HEK293 (cell line): ENCODE data around the gene LMO1.

Experiments used
- CTCF ChIA-PET: fragments of 350-600 bp; formaldehyde crosslinking; extraction: SDS; loops from one replicate; lab custom pipeline; 2021; ENCODE audit warnings: antibody characterized with exemption; lab: Yijun Ruan, JAX
- POLR2A ChIA-PET: fragments of 300-600 bp; formaldehyde crosslinking; extraction: SDS; loops from one replicate; lab custom pipeline; 2020; ENCODE audit warnings: antibody characterized with exemption, inconsistent platforms; lab: Yijun Ruan, JAX
- H3K27ac ChIP-seq: fragments of 200-500 bp; sonication (Bioruptor generic); 2 replicates; pipeline ENCODE4 v1.5.1; 2014; ENCODE audit warnings: low read depth, low read length, control low read depth, inconsistent platforms; ENCODE audit errors: extremely low read depth
- H3K36me3 ChIP-seq, 2 experiments: fragments of 200-500 bp in 1 of 2; sonication (Bioruptor generic) in 1 of 2; 1 replicate in 1 of 2; 2 replicates in 1 of 2; pipeline ENCODE4 v1.5.1; 2014 to 2017; ENCODE audit warnings: inconsistent platforms in 2 of 2, low read length in 2 of 2; ENCODE audit not compliant: control insufficient read depth in 2 of 2, insufficient read depth in 1 of 2
- H3K4me1 ChIP-seq: fragments of 200-500 bp; sonication (Bioruptor generic); 2 replicates; pipeline ENCODE4 v1.5.1; 2014; ENCODE audit warnings: mild to moderate bottlenecking, low read length, inconsistent platforms; ENCODE audit not compliant: control insufficient read depth, insufficient read depth
- H3K4me3 ChIP-seq: 2 replicates; pipeline ENCODE4 v1.5.1; 2011; ENCODE audit warnings: low read depth, mild to moderate bottlenecking, control low read depth, low read length, moderate library complexity
- H3K9me3 ChIP-seq: fragments of 200-500 bp; sonication (Bioruptor generic); 2 replicates; pipeline ENCODE4 v1.5.1; 2014; ENCODE audit warnings: low read depth, low read length, inconsistent platforms; ENCODE audit not compliant: control insufficient read depth, insufficient read depth
- AEBP2 ChIP-seq: fragments of 450-650 bp; formaldehyde crosslinking; IDR thresholded peaks from 2 replicates; pipeline ENCODE4 v1.5.1; 2016; ENCODE audit warnings: missing biosample characterization, missing genetic modification characterization, borderline replicate concordance
- BCL11A ChIP-seq: fragments of 450-650 bp; formaldehyde crosslinking; IDR thresholded peaks from 2 replicates; pipeline ENCODE4 v1.5.1; 2016; ENCODE audit warnings: low read depth, missing biosample characterization, missing genetic modification characterization
- GLI2 ChIP-seq: fragments of 450-650 bp; formaldehyde crosslinking; IDR thresholded peaks from 2 replicates; pipeline ENCODE4; 2017; ENCODE audit warnings: missing biosample characterization, missing genetic modification characterization, low read depth, borderline replicate concordance
- KLF10 ChIP-seq: fragments of 450-650 bp; IDR thresholded peaks from 2 replicates; pipeline ENCODE4 v1.5.1; 2018; ENCODE audit warnings: missing biosample characterization, mild to moderate bottlenecking, missing genetic modification characterization
- KLF8 ChIP-seq: fragments of 450-650 bp; formaldehyde crosslinking; IDR thresholded peaks from 2 replicates; pipeline ENCODE4 v1.5.1; 2016; ENCODE audit warnings: missing biosample characterization, missing genetic modification characterization
- MYNN ChIP-seq: fragments of 450-650 bp; formaldehyde crosslinking; IDR thresholded peaks from 2 replicates; pipeline ENCODE4 v1.5.1; 2016; ENCODE audit warnings: missing biosample characterization, missing genetic modification characterization, borderline replicate concordance
- OSR2 ChIP-seq: fragments of 450-650 bp; formaldehyde crosslinking; IDR thresholded peaks from 2 replicates; pipeline ENCODE4 v1.5.1; 2016; ENCODE audit warnings: missing biosample characterization, missing genetic modification characterization
- SCRT2 ChIP-seq: fragments of 450-650 bp; formaldehyde crosslinking; IDR thresholded peaks from 2 replicates; pipeline ENCODE4 v1.5.1; 2016; ENCODE audit warnings: missing biosample characterization, missing genetic modification characterization
- ZBTB20 ChIP-seq: fragments of 450-650 bp; formaldehyde crosslinking; IDR thresholded peaks from 2 replicates; pipeline ENCODE4 v1.5.1; 2016; ENCODE audit warnings: missing biosample characterization, missing genetic modification characterization
- ZBTB44 ChIP-seq: fragments of 450-650 bp; IDR thresholded peaks from 2 replicates; pipeline ENCODE4 v1.5.1; 2018; ENCODE audit warnings: missing biosample characterization, mild to moderate bottlenecking, missing genetic modification characterization
- ZFP37 ChIP-seq: fragments of 450-650 bp; formaldehyde crosslinking; IDR thresholded peaks from 2 replicates; pipeline ENCODE4 v1.5.1; 2016; ENCODE audit warnings: missing biosample characterization, missing genetic modification characterization
- ZNF169 ChIP-seq: fragments of 450-650 bp; formaldehyde crosslinking; IDR thresholded peaks from 2 replicates; pipeline ENCODE4 v1.5.1; 2016; ENCODE audit warnings: missing biosample characterization, missing genetic modification characterization
- ZNF202 ChIP-seq: fragments of 450-650 bp; formaldehyde crosslinking; IDR thresholded peaks from 2 replicates; pipeline ENCODE4 v1.5.1; 2016; ENCODE audit warnings: missing biosample characterization, missing genetic modification characterization, borderline replicate concordance
- ZNF280C ChIP-seq: fragments of 450-650 bp; formaldehyde crosslinking; IDR thresholded peaks from 2 replicates; pipeline ENCODE4 v1.5.1; 2016; ENCODE audit warnings: missing biosample characterization, missing genetic modification characterization
- ZNF302 ChIP-seq: fragments of 450-650 bp; formaldehyde crosslinking; IDR thresholded peaks from 2 replicates; pipeline ENCODE4 v1.5.1; 2016; ENCODE audit warnings: missing biosample characterization, missing genetic modification characterization, low read depth
- ZNF354C ChIP-seq: fragments of 450-650 bp; formaldehyde crosslinking; IDR thresholded peaks from 2 replicates; pipeline ENCODE4 v1.5.1; 2016; ENCODE audit warnings: missing biosample characterization, missing genetic modification characterization, low read depth, borderline replicate concordance
- ZNF37A ChIP-seq: fragments of 450-650 bp; IDR thresholded peaks from 2 replicates; pipeline ENCODE4 v1.5.1; 2018; ENCODE audit warnings: missing biosample characterization, missing genetic modification characterization
- ZNF416 ChIP-seq: fragments of 450-650 bp; formaldehyde crosslinking; IDR thresholded peaks from 2 replicates; pipeline ENCODE4 v1.5.1; 2016; ENCODE audit warnings: missing biosample characterization, missing genetic modification characterization
- ZNF433 ChIP-seq: fragments of 450-650 bp; formaldehyde crosslinking; IDR thresholded peaks from 2 replicates; pipeline ENCODE4 v1.5.1; 2016; ENCODE audit warnings: missing biosample characterization, missing genetic modification characterization, low read depth
- ZNF544 ChIP-seq: fragments of 450-650 bp; formaldehyde crosslinking; IDR thresholded peaks from 2 replicates; pipeline ENCODE4 v1.5.0; 2017; ENCODE audit warnings: missing biosample characterization, missing genetic modification characterization
- ZNF629 ChIP-seq: fragments of 450-650 bp; formaldehyde crosslinking; IDR thresholded peaks from 2 replicates; pipeline ENCODE4 v1.5.1; 2017; ENCODE audit warnings: missing biosample characterization, missing genetic modification characterization
- ZNF660 ChIP-seq: fragments of 450-650 bp; IDR thresholded peaks from 2 replicates; pipeline ENCODE4 v1.5.1; 2018; ENCODE audit warnings: missing biosample characterization, mild to moderate bottlenecking, missing genetic modification characterization
- TF ChIP-seq, protein P1 (sequence below): fragments of 450-650 bp; formaldehyde crosslinking; optimal IDR thresholded peaks from 2 replicates; pipeline ENCODE3; 2016; ENCODE audit warnings: missing biosample characterization, mild to moderate bottlenecking, missing genetic modification characterization
- TF ChIP-seq, protein P2 (sequence below): fragments of 450-650 bp; formaldehyde crosslinking; IDR thresholded peaks from 2 replicates; pipeline ENCODE4 v1.5.1; 2016; ENCODE audit warnings: missing biosample characterization, missing genetic modification characterization

The LMO1 gene

DNA sequence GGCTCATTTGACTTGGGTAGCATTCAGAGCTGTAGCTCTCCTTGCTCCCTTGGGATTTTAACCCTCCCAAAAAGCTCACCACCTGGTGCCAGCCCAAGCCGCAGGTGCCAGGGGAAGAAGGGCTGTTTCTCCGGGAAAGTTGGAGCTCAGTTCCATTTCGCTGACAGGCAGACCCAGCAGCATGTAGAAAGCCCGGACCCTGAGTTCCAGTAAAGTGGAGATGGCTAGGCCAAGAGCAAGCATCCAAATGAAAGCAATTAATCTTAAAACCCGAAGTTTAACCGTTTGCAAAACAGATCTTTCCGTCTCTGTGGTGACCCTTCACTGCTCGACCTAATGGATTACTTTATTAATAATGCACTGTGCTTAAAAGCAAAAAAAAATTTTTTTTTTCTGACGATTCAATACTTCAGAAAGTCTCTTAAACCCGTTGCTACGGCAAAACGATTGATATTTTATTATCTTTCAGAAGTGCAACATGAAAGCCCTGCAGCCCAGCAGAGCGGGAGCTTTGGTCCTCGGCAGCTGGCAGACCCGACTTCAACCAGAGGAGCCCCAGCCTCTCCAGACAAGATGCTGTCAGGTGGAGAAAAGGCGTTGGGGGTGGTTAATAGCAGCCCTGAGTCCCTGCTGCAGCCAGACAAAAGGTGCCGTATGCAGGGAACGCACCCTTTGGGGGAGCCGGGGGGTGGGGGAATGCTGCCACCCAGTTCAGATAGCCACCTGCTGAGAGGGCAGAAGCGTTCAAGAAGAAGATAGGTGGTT lies 3.3 kb downstream of the LMO1 start (continued):
- TF ChIP-seq, protein P1, sequence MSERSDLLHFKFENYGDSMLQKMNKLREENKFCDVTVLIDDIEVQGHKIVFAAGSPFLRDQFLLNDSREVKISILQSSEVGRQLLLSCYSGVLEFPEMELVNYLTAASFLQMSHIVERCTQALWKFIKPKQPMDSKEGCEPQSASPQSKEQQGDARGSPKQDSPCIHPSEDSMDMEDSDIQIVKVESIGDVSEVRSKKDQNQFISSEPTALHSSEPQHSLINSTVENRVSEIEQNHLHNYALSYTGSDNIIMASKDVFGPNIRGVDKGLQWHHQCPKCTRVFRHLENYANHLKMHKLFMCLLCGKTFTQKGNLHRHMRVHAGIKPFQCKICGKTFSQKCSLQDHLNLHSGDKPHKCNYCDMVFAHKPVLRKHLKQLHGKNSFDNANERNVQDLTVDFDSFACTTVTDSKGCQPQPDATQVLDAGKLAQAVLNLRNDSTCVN (tag by site-specific recombination): no peak
- TF ChIP-seq ZNF280C (tag by site-specific recombination): no peak
- TF ChIP-seq ZBTB20 (tag by site-specific recombination): no peak

DNA sequence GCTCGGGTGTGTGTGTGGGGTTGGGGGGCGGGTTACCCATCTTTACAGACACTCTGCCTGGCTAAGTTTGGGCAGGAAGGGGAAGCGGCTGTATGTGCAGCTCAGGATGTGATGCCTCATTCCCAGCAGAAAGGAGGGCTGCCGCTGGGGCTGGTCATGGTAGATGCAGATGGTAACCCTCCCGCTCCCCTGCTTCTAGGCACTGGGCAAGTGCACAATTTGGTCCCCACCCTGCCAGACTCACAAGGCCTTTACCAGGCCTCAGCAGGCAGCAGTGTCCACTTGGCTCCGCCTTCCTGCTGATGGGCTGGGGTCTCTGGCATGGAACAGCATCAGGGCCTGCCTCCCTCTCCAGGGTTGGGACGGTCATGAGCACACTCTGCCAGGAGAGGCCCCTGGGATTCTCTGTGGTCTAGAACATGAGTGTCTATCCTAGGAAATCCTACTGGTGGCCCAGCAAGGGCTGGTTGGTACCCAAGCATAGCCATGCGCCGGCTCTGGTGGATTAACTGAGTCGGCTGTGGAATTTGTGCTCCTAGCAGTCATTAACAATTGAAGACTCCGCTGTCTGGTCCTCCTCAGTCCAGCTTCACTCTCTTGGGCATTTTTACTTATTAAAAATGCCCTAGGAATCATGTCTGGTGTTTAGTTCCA lies 4.2 kb downstream of the LMO1 start:
- no peak overlapping the region for H3K4me3 ChIP-seq
- H3K9me3 ChIP-seq: no peaks in the 10 kb centered on the region
- POLR2A ChIA-PET: no interaction called here
- TF ChIP-seq ZNF169 (tag by site-specific recombination) (no peak), ZNF37A (tag by site-specific recombination) (no peak), ZNF354C (tag by site-specific recombination) (no peak), MYNN (no peak), GLI2 (tag by site-specific recombination) (no peak), ZNF416 (tag by site-specific recombination) (no peak), AEBP2 (tag by site-specific recombination) (no peak), ZNF544 (tag by site-specific recombination) (no peak), ZNF433 (tag by site-specific recombination) (no peak), ZNF202 (no peak), SCRT2 (tag by site-specific recombination) (no peak), KLF8 (tag by site-specific recombination) (no peak), KLF10 (tag by site-specific recombination) (no peak), ZFP37 (no peak), ZNF302 (tag by site-specific recombination) (no peak)
- TF ChIP-seq, all 188 proteins: peak for 0
- H3K27ac ChIP-seq: no peak overlapping the region
- no peaks in the 10 kb centered on the region for H3K36me3 ChIP-seq
- H3K4me1 ChIP-seq: no peaks in the 10 kb centered on the region
- CTCF ChIA-PET: interaction anchor here (0.6 to 1.0 kb wide), 2 partner anchors 12 to 18 kb away, joined by 3 to 4 read pairs; no protein-coding TSS in a partner anchor

DNA sequence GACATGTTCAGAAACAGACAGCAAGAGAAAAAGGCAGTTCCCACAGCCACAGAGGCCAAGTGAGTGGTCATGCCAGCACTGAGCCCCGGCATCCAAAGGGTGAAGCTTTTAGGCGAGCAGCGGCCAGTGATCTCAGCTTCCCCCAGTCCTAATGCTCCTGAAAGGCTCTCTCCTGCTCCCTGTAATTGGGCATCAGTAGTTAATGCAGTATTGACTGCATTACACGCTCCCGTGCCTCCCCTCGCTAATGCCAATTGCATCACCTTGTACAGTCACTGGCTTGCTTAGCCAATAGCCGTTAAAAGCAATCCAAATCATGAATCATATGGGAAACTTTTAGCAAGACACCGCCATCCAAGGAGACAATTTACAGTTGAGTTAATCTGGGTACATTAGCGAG lies 4.9 kb downstream of the LMO1 start:
- Histone ChIP-seq H3K4me1 (no peaks in the 10 kb centered on the region), H3K36me3 (no peaks in the 10 kb centered on the region), H3K4me3 (no peak overlapping the region), H3K27ac (no peak overlapping the region), H3K9me3 (no peaks in the 10 kb centered on the region)
- CTCF ChIA-PET: interaction anchor here (0.5 to 3.8 kb wide), 2 partner anchors 12 to 66 kb away, joined by 3 to 20 read pairs; no protein-coding TSS in a partner anchor
- POLR2A ChIA-PET: no interaction called here
- TF ChIP-seq OSR2 (tag by site-specific recombination) (peak; percentile 94), ZBTB44 (tag by site-specific recombination) (peak; percentile 24; the same call in 1 of the 2 replicates), ZNF660 (tag by site-specific recombination) (peak; percentile 61; the same call in 1 of the 2 replicates), BCL11A (tag by site-specific recombination) (no peak), ZNF629 (tag by site-specific recombination) (peak; percentile 33; the same call in 1 of the 2 replicates)
- TF ChIP-seq, protein P2, sequence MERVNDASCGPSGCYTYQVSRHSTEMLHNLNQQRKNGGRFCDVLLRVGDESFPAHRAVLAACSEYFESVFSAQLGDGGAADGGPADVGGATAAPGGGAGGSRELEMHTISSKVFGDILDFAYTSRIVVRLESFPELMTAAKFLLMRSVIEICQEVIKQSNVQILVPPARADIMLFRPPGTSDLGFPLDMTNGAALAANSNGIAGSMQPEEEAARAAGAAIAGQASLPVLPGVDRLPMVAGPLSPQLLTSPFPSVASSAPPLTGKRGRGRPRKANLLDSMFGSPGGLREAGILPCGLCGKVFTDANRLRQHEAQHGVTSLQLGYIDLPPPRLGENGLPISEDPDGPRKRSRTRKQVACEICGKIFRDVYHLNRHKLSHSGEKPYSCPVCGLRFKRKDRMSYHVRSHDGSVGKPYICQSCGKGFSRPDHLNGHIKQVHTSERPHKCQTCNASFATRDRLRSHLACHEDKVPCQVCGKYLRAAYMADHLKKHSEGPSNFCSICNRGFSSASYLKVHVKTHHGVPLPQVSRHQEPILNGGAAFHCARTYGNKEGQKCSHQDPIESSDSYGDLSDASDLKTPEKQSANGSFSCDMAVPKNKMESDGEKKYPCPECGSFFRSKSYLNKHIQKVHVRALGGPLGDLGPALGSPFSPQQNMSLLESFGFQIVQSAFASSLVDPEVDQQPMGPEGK: 0 out of 2 replicates have a peak, but pooled peaks have one; percentile 22
